Measurements from ENCODE around the gene RGR.

GRCh38 chr10:84214612-84215235, 30.1 kb upstream of the RGR start:
- TF ChIP-seq, protein P1, sequence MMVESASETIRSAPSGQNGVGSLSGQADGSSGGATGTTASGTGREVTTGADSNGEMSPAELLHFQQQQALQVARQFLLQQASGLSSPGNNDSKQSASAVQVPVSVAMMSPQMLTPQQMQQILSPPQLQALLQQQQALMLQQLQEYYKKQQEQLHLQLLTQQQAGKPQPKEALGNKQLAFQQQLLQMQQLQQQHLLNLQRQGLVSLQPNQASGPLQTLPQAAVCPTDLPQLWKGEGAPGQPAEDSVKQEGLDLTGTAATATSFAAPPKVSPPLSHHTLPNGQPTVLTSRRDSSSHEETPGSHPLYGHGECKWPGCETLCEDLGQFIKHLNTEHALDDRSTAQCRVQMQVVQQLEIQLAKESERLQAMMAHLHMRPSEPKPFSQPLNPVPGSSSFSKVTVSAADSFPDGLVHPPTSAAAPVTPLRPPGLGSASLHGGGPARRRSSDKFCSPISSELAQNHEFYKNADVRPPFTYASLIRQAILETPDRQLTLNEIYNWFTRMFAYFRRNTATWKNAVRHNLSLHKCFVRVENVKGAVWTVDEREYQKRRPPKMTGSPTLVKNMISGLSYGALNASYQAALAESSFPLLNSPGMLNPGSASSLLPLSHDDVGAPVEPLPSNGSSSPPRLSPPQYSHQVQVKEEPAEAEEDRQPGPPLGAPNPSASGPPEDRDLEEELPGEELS (CRISPR knock-in tag; IDR thresholded peaks at IDR 0.05), result no peak
- TF ChIP-seq CTCF (IDR thresholded peaks at IDR 0.05) (peak; percentile 61; the same call in 1 of the 2 replicates), OVOL2 (CRISPR knock-in tag; IDR thresholded peaks at IDR 0.05; ENCODE audit: borderline replicate concordance) (no peak), FOXJ3 (CRISPR knock-in tag; IDR thresholded peaks at IDR 0.05; ENCODE audit: borderline replicate concordance) (no peak), USF2 (CRISPR knock-in tag; IDR thresholded peaks at IDR 0.05) (no peak), ZNF219 (CRISPR knock-in tag; IDR thresholded peaks at IDR 0.05; ENCODE audit: borderline replicate concordance) (no peak), ZNF423 (CRISPR knock-in tag; IDR thresholded peaks at IDR 0.05) (no peak)
- TF ChIP-seq, protein P2, sequence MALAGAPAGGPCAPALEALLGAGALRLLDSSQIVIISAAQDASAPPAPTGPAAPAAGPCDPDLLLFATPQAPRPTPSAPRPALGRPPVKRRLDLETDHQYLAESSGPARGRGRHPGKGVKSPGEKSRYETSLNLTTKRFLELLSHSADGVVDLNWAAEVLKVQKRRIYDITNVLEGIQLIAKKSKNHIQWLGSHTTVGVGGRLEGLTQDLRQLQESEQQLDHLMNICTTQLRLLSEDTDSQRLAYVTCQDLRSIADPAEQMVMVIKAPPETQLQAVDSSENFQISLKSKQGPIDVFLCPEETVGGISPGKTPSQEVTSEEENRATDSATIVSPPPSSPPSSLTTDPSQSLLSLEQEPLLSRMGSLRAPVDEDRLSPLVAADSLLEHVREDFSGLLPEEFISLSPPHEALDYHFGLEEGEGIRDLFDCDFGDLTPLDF (CRISPR knock-in tag; IDR thresholded peaks at IDR 0.05), result no peak

Data from WTC11 (cell line).